CD14-positive monocyte (primary cell): ENCODE measurements around the gene CIBAR2. TPM values are rescaled to one million over a fixed set of nuclear protein-coding genes. Genes with fewer than 3 reads are reported as not detected.

Experiments used
- DNase-seq, 3 donors: peaks; one replicate each; pipeline ENCODE4 v3.0.0-alpha.2; 2011 to 2022
- H2AFZ ChIP-seq: 2 replicates; pipeline ENCODE4 v1.6.0; 2012; ENCODE audit warnings: mild to moderate bottlenecking, low read depth, low read length, inconsistent platforms; ENCODE audit not compliant: insufficient read depth, poor library complexity, severe bottlenecking
- H3K27ac ChIP-seq, 2 donors: 1 replicate in 1 of 2; 2 replicates in 1 of 2; pipeline ENCODE4 v1.5.1; 2012 to 2013; ENCODE audit warnings: low read length in 2 of 2, control low read depth in 1 of 2, inconsistent platforms in 1 of 2, low read depth in 1 of 2, mild to moderate bottlenecking in 1 of 2
- H3K27me3 ChIP-seq, 2 donors: one replicate each; pipeline versions ENCODE4 v1.6.0 to v1.6.1; 2011 to 2013; ENCODE audit warnings: low read length in 2 of 2; ENCODE audit not compliant: control insufficient read depth in 2 of 2, insufficient read depth in 2 of 2
- H3K36me3 ChIP-seq, 2 donors: replicated peaks in 1 of 2; 1 replicate in 1 of 2; 2 replicates in 1 of 2; pipeline versions ENCODE4 v1.5.1 to v1.6.1; 2012 to 2013; ENCODE audit warnings: low read length in 2 of 2, control low read depth in 1 of 2, inconsistent platforms in 1 of 2, mild to moderate bottlenecking in 1 of 2; ENCODE audit not compliant: insufficient read depth in 2 of 2, control insufficient read depth in 1 of 2
- H3K4me1 ChIP-seq, 2 donors: 1 replicate in 1 of 2; 2 replicates in 1 of 2; pipeline versions ENCODE4 v1.5.1 to v1.6.1; 2012 to 2013; ENCODE audit warnings: low read length in 2 of 2, control low read depth in 1 of 2, inconsistent platforms in 1 of 2, mild to moderate bottlenecking in 1 of 2, moderate library complexity in 1 of 2; ENCODE audit not compliant: insufficient read depth in 2 of 2, control insufficient read depth in 1 of 2
- H3K4me2 ChIP-seq: replicated peaks from 2 replicates; pipeline ENCODE3; 2012; ENCODE audit warnings: low read length, moderate library complexity, mild to moderate bottlenecking; ENCODE audit not compliant: poor library complexity, severe bottlenecking; ENCODE audit errors: extremely low read depth
- H3K4me3 ChIP-seq, 3 experiments: fragments of 200-600 bp in 1 of 3; sonication (generic) in 1 of 3; replicated peaks in 1 of 3; 1 replicate in 2 of 3; 2 replicates in 1 of 3; pipeline ENCODE4 v1.5.1; 2011 to 2013; ENCODE audit warnings: low read length in 3 of 3, mild to moderate bottlenecking in 3 of 3, control low read depth in 2 of 3, low read depth in 2 of 3, inconsistent platforms in 1 of 3, moderate library complexity in 1 of 3
- H3K79me2 ChIP-seq: 2 replicates; pipeline ENCODE4 v1.6.0; 2012; ENCODE audit warnings: mild to moderate bottlenecking, control low read depth, inconsistent platforms, low read length, moderate library complexity; ENCODE audit not compliant: insufficient read depth
- H3K9ac ChIP-seq: 2 replicates; pipeline ENCODE4 v1.6.0; 2017; ENCODE audit warnings: low read length, mild to moderate bottlenecking; ENCODE audit not compliant: insufficient read depth, poor library complexity, severe bottlenecking
- H3K9me3 ChIP-seq, 2 donors: replicated peaks in 1 of 2; 1 replicate in 1 of 2; 2 replicates in 1 of 2; pipeline versions ENCODE4 v1.5.1 to v1.6.1; 2012 to 2013; ENCODE audit warnings: low read length in 2 of 2, control low read depth in 1 of 2; ENCODE audit not compliant: control insufficient read depth in 1 of 2, insufficient read depth in 1 of 2
- H4K20me1 ChIP-seq: 2 replicates; pipeline ENCODE4 v1.6.0; 2012; ENCODE audit warnings: mild to moderate bottlenecking, low read length, control low read depth, moderate library complexity; ENCODE audit not compliant: insufficient read depth
- H3K27ac Mint-ChIP-seq, 7 donors: one replicate each; pipeline ENCODE4 v1.8.0; 2020; ENCODE audit warnings: mild to moderate bottlenecking in 7 of 7, mixed read lengths in 7 of 7, moderate library complexity in 6 of 7, inconsistent platforms in 2 of 7
- H3K27me3 Mint-ChIP-seq, 3 donors: one replicate each; pipeline ENCODE4 v1.8.0; 2021 to 2022; ENCODE audit warnings: low read depth in 3 of 3, mild to moderate bottlenecking in 3 of 3, mixed read lengths in 3 of 3, moderate library complexity in 3 of 3, inconsistent platforms in 1 of 3
- H3K36me3 Mint-ChIP-seq, 2 donors: one replicate each; pipeline ENCODE4 v1.8.0; 2020; ENCODE audit warnings: mixed read lengths in 2 of 2, inconsistent platforms in 1 of 2, mild to moderate bottlenecking in 1 of 2
- H3K4me1 Mint-ChIP-seq: one replicate; pipeline ENCODE4 v1.8.0; 2020; ENCODE audit warnings: mild to moderate bottlenecking, mixed read lengths
- H3K4me3 Mint-ChIP-seq, 2 donors: one replicate each; pipeline ENCODE4 v1.8.0; 2020; ENCODE audit warnings: mild to moderate bottlenecking in 2 of 2, mixed read lengths in 2 of 2, moderate library complexity in 1 of 2
- H3K9me3 Mint-ChIP-seq, 7 donors: one replicate each; pipeline ENCODE4 v1.8.0; 2020 to 2022; ENCODE audit warnings: mixed read lengths in 7 of 7, mild to moderate bottlenecking in 6 of 7, moderate library complexity in 6 of 7, inconsistent platforms in 2 of 7
- CTCF ChIP-seq: fragments of 200-600 bp; IDR thresholded peaks from one replicate; pipeline ENCODE4 v1.8.0; 2022; ENCODE audit warnings: antibody characterized with exemption, mild to moderate bottlenecking
- WGBS: methylation state at CpG from one replicate; pipeline ENCODE4 v1.1.5; 2013; ENCODE audit warnings: missing lambda C conversion rate; ENCODE audit not compliant: insufficient coverage; 5-methylcytosine and 5-hydroxymethylcytosine counted together
- intact Hi-C, 2 donors: fragments of 100-400 bp; cut with micrococcal nuclease; formaldehyde crosslinking; loops; one replicate each; pipeline versions ENCODE4 v1.15.0 to v1.15.1; 2023
- polyA plus RNA-seq, 3 donors: library from polyadenylated mRNA; depleted of rRNA in 1 of 3; unstranded in 2 of 3; stranded (reverse) in 1 of 3; fragments of 300-500 nt in 2 of 3; fragments of >200 nt in 1 of 3; fragmentation: Illumina TruSeq in 2 of 3; gene quantifications; 1 replicate in 2 of 3; 2 replicates in 1 of 3; pipeline ENCODE4 v1.2.3, GENCODE V29; 2012 to 2021

The CIBAR2 gene
- polyA plus RNA-seq, 3 donors = not detected

- WGBS = 96% methylated on average over 9 of the region's 13 CpGs
- Mint-ChIP-seq H3K36me3 (peaks cover 50 to 56% of the 10 kb centered on the region in 2 donors), H3K4me1 (peaks cover 36% of the 10 kb centered on the region), H3K27me3 (peaks cover 0 to 7% (median 1%) of the 10 kb centered on the region in 3 donors), H3K9me3 (no peaks in the 10 kb centered on the region), H3K4me3 (no peak overlapping the region), H3K27ac (peak overlapping the region in 3 of 7 donors; percentile 25 to 62 (median 30))
- no peak overlapping the region for H3K4me2 ChIP-seq
- peaks cover 81% of the 10 kb centered on the region for H4K20me1 ChIP-seq
- H3K27ac ChIP-seq = no peak overlapping the region
- no peak overlapping the region for H3K9ac ChIP-seq
- intact Hi-C loops = no loop called here
- H3K9me3 ChIP-seq = no peaks in the 10 kb centered on the region
- DNase-seq = no peak
- peaks cover 53 to 60% of the 10 kb centered on the region in 2 donors for H3K36me3 ChIP-seq
- no peaks in the 10 kb centered on the region for H3K27me3 ChIP-seq
- TF ChIP-seq CTCF = no peak
- no peaks in the 10 kb centered on the region for H3K79me2 ChIP-seq
- H3K4me1 ChIP-seq = peaks cover 18 to 37% of the 10 kb centered on the region in 2 donors
- H2AFZ ChIP-seq = no peak overlapping the region
- H3K4me3 ChIP-seq = no peak overlapping the region
Observed at GRCh38 chr16:85090181-85090580, 22.1 kb downstream of the CIBAR2 start.

GRCh38 chr16:85089525-85089924, 22.7 kb downstream of the CIBAR2 start:
- Histone ChIP-seq H2AFZ (no peak overlapping the region), H3K27me3 (no peaks in the 10 kb centered on the region), H3K4me3 (no peak overlapping the region), H3K79me2 (no peaks in the 10 kb centered on the region), H3K36me3 (peaks cover 57 to 67% of the 10 kb centered on the region in 2 donors), H3K9ac (no peak overlapping the region), H3K27ac (no peak overlapping the region), H3K4me2 (no peak overlapping the region), H3K4me1 (peaks cover 18 to 37% of the 10 kb centered on the region in 2 donors), H4K20me1 (peaks cover 85% of the 10 kb centered on the region), H3K9me3 (no peaks in the 10 kb centered on the region)
- Mint-ChIP-seq H3K9me3 (no peaks in the 10 kb centered on the region), H3K27me3 (peaks cover 0 to 6% (median 1%) of the 10 kb centered on the region in 3 donors), H3K4me3 (no peak overlapping the region), H3K27ac (peak overlapping the region in 1 of 7 donors; percentile 62), H3K36me3 (peaks cover 55 to 62% of the 10 kb centered on the region in 2 donors), H3K4me1 (peaks cover 33% of the 10 kb centered on the region)
- DNase-seq = no peak
- 89% methylated on average over 16 of the region's 16 CpGs for WGBS
- no peak for TF ChIP-seq CTCF
- intact Hi-C loops = loop anchor here (10.0 kb wide), 2 partner anchors 55 to 335 kb away; no protein-coding TSS in a partner anchor
